GM19099 (cell line): ENCODE measurements around the gene CYS1.
A peak's percentile ranks its signal among the peaks of the same experiment; 100 is the strongest.

ENCODE experiments used
- POLR2A ChIP-seq: IDR thresholded peaks from 3 replicates; pipeline ENCODE4 v1.6.1; 2011; ENCODE audit warnings: low read depth; ENCODE audit not compliant: insufficient read length; ENCODE audit errors: extremely low read depth

The CYS1 gene

DNA sequence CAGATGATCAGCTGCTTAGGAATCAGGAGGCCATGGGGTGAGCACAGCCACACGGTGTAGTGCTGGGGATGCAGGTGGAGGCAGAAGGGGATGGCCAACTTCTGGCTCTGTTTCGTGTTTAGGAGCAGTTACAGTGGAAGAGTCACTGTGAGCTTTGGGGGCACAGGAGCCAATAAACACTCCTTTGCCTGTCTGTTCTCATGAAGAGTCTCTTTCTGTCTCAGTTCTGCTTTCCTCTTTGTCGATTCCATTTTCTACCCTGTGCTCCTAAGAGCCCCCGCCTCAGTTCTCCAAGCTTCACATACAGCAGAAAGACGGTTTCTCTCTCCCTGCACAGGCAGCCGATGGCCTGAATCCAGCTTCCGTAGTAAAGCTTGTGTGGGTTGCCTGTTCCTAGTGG is 21.3 kb upstream of the CYS1 start:
- no peak for TF ChIP-seq POLR2A

DNA sequence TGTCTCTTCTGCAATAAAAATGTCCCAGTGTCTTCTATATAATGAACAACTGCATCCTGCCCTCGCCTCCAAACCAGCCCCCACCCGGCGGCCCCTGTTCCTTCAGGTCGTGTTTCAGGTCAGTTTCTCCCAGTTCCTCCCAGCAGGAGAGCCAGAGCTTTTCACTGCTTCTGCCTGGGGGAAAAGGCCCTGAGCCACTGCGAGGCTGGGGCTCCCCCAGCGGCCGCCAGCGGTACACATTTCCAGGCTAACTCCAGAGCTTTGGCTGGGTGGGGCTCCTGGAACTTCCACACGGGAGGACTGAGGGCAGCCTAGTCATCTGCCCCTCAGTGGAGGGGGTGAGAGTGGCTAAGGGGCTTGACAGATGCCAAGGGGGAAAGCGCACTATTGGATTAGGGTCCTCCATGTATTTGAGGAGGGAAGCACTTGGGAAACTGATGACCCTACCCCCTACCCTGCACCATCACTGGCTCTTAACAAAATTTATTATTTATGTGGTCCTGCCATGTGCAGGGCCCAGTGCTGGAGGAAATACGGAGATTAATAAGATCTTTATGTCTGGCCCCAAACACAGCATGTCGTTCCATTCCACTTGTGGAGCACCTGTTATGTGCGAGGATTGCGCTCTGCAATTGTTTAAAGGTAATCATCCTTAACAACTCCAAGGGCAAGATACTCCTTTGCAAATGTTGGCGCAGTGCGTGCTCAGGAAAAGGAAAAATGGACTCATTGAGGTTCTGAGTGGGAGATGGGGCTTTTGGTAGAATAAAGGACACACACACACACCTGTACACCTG is 17.3 kb upstream of the CYS1 start:
- no peak for TF ChIP-seq POLR2A

DNA sequence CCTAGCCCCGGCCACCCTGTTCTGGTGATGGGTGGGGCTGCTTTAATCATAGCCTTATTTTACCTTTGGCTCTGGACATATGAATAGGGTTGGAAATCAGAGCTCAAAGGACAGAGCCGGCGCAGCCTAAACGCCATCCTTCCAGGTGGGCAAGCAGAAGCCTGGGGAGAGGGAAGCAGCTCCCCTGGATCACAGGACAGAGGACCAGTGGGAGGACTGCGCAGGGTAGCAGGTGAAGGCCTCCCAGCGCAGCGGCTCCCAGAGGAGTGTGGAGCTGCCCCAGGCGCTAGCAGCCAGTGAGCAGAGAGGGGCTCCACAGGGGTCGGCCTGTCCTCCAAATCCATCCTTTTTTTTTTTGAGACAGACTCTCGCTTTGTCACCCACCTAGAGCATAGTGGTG is 16.4 kb upstream of the CYS1 start:
- TF ChIP-seq POLR2A, result no peak

- TF ChIP-seq POLR2A, result no peak
Observed at GRCh38 chr2:10095175-10095574, 15.0 kb upstream of the CYS1 start.

GRCh38 chr2:10094271-10094814 is 14.1 kb upstream of the CYS1 start:
- TF ChIP-seq POLR2A, result no peak

GRCh38 chr2:10091182-10091888 is 11.1 kb upstream of the CYS1 start:
- peak; percentile 42 for TF ChIP-seq POLR2A

- no peak for TF ChIP-seq POLR2A
Observed at GRCh38 chr2:10089565-10090190, 9.5 kb upstream of the CYS1 start.

DNA sequence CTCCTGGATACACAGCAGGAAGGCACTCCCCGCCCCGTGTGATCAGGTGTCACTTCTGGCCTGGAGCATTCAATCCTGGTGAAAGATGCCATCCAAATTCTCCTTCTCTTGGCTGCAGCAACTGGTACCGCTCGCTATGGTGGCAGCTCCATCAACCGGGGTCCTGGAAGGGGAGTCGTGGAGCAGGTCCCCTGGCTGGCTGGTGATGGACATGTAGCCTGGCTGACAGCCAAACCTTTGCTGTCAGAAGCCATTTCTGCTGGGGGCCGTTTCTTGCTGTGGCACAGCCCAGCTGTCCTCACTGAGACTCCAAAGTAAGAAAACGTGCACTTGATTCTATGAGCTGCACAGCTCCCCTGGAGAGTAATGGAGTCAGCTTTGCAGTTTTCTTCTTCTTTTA is 7.1 kb upstream of the CYS1 start:
- TF ChIP-seq POLR2A, result no peak

DNA sequence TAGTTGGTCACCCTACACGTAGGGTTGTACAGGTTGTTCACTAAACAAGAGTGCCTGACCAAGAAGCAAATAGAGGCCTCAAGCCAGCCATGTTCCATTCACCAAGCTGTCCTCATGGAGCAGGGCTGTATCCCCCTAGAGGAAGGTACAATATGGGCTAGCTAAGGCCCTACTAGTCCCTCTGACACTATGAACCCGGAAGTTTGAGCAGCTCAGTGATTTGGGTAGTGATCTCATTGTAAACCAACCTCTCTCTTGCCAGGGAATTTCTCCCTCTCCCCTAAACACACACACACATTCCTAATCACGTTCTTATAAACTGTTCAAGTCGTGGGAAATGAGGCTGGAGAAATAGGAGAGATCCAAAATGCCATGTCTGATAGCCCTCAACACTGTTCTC is 6.7 kb upstream of the CYS1 start:
- no peak for TF ChIP-seq POLR2A

- no peak for TF ChIP-seq POLR2A
Observed at GRCh38 chr2:10085668-10086059, 5.5 kb upstream of the CYS1 start.

DNA sequence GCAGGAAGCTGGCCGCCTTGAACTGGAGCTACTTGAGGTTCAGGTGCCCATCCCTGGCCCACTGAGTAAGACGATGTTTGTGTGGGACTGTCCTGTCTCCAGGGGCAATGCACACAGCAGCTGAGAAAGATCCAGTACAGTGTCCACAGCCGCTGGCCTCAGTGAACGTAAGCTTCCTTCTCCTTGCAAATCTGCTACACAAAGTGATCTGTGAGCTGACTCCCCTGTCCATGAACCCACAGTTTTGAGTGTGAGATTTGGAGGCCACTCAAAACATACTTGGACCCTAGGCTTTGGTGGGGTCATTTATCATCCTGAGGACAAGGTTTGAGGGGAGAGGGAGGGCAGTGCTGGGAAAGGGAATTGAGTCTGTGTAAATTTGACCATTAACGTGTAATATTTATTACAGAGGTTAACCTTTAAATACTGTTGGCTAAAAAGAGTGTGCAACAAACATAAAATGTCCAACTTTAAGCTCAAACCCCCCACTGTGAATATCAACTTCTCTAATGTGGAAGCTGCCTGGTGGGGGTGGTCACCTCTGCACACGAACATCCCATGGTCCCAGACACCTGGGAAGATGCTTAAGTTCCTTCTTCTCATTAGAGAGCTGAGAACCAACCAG is 4.9 kb upstream of the CYS1 start:
- no peak for TF ChIP-seq POLR2A

DNA sequence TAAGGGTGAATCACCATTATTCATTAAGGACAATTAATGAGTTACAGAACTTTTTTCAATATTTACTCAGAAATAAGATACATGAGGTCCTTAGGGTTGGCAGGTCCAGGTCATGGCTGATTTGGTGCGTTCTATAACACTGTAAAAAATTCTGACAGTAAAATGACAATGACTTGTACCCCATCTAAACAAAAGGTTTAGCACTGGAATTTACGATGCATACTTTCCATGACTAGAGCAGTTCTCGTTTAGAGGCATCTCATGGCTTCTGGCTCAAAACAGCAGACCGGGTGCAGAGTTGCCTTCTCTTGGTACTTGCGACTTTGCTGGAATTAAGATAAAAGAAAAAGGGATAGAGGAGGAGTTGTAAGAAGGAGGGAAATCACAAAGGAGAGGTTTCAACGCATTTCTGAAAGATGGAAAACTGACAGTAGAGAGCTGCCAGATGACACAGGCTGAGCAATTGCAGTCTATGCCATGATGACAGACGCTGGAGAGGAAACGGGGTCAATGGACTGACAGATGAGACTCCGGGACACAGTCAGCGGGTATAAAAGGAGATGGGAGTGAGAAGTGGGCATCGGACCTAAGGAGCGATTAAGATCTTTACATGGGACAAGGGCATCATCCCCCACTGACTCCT is 4.1 kb upstream of the CYS1 start:
- no peak for TF ChIP-seq POLR2A

- TF ChIP-seq POLR2A, result peak; percentile 80
Observed at GRCh38 chr2:10083692-10084211, 3.5 kb upstream of the CYS1 start.

GRCh38 chr2:10083046-10083445 is 2.8 kb upstream of the CYS1 start:
- TF ChIP-seq POLR2A, result no peak

- TF ChIP-seq POLR2A, result peak; percentile 61
Observed at GRCh38 chr2:10080536-10081304, 509 bp upstream of the CYS1 start.
